GM12874 (cell line): ENCODE measurements around the gene PINLYP.

Source experiments
- CTCF ChIP-seq: IDR thresholded peaks from 2 replicates; pipeline ENCODE4 v1.5.1; 2011; ENCODE audit warnings: low read depth, mild to moderate bottlenecking, control low read depth, low read length, moderate library complexity; ENCODE audit not compliant: insufficient read depth

The PINLYP gene

GRCh38 chr19:43596842-43597461 lies 21.4 kb downstream of the PINLYP start:
- no peak for TF ChIP-seq CTCF

GRCh38 chr19:43597876-43598275 lies 22.3 kb downstream of the PINLYP start:
- TF ChIP-seq CTCF, result no peak

GRCh38 chr19:43598445-43599240 lies 23.0 kb downstream of the PINLYP start:
- no peak for TF ChIP-seq CTCF

GRCh38 chr19:43599635-43600295 lies 24.2 kb downstream of the PINLYP start:
- no peak for TF ChIP-seq CTCF

- TF ChIP-seq CTCF, result no peak
These were observed 30.4 kb downstream of the PINLYP start for GRCh38 chr19:43605875-43606568.

- no peak for TF ChIP-seq CTCF
These were observed 31.1 kb downstream of the PINLYP start for GRCh38 chr19:43606569-43607229.
